D721Med (cell line): Measurements from ENCODE around the gene FAM111B.

Source experiments
- DNase-seq: peaks from one replicate; pipeline ENCODE4 v3.0.0; 2011; ENCODE audit warnings: low spot score; ENCODE audit not compliant: insufficient read length
- FAIRE-seq: peaks from 2 replicates; lab custom pipeline; 2011; peaks lifted over from hg19 to GRCh38; lab: Jason Lieb, UNC
- TF ChIP-seq, protein P1 (sequence below): IDR thresholded peaks from 2 replicates; pipeline ENCODE4 v1.5.1; 2012; ENCODE audit warnings: mild to moderate bottlenecking, control low read depth; ENCODE audit not compliant: insufficient read depth; ENCODE audit errors: missing control alignments

The FAM111B gene

DNA sequence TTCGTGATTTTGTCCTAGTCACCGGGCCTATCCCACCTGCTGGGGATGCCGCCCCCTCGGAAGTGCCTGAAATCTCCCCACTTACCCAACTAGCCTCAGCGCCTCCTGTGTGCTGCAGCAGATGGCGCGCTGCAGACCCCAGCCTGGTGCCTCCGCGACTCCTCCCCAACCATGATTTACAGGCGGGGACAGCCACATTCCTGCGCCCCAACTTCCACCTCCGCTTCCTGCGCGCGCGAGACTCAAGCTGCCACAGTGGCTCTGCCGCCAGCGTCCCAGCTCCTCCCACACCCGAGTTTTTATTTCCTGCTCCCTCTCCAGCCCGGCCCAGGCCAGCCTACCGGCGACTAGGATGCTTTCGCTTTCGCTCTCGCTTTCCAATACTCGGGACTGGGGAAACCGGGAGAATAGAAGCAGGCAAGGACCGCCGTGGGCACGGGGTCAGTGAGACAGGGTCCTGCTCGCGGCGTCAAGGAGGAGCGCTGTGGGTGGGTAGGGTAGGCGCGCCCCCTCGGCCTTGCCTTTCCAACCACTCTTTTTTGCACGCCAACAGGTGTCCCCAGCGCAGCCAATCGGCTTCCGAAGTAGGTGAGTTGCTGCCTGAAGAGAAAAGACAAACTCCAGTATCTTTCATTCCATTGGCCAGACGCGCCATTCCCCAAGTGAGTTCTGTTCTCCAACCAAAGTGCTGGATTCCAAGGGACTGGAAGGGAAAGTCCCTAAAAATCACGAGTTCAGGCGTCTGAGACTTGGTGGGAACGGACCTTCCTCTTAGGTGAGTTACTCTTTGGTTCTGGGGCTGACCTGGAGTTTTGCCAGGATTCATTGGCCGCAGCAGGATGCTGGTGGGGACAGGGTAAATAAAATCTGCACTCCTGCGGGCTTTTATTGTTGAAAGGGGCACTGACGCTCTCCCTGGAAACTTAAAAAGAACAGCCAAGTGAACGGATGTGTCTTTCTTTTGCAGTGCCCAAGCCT lies 35.8 kb downstream of the FAM111B start, which contains the start of gene FAM111A:
FAM111A (plus strand) TSS at position 327 of the 978 bp plus-strand sequence. CDS start 6,017 bp downstream, outside the sequence.
- DNase-seq (no peak), FAIRE-seq (no peak)
- TF ChIP-seq, protein P1, sequence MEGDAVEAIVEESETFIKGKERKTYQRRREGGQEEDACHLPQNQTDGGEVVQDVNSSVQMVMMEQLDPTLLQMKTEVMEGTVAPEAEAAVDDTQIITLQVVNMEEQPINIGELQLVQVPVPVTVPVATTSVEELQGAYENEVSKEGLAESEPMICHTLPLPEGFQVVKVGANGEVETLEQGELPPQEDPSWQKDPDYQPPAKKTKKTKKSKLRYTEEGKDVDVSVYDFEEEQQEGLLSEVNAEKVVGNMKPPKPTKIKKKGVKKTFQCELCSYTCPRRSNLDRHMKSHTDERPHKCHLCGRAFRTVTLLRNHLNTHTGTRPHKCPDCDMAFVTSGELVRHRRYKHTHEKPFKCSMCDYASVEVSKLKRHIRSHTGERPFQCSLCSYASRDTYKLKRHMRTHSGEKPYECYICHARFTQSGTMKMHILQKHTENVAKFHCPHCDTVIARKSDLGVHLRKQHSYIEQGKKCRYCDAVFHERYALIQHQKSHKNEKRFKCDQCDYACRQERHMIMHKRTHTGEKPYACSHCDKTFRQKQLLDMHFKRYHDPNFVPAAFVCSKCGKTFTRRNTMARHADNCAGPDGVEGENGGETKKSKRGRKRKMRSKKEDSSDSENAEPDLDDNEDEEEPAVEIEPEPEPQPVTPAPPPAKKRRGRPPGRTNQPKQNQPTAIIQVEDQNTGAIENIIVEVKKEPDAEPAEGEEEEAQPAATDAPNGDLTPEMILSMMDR = peak; percentile 14

DNA sequence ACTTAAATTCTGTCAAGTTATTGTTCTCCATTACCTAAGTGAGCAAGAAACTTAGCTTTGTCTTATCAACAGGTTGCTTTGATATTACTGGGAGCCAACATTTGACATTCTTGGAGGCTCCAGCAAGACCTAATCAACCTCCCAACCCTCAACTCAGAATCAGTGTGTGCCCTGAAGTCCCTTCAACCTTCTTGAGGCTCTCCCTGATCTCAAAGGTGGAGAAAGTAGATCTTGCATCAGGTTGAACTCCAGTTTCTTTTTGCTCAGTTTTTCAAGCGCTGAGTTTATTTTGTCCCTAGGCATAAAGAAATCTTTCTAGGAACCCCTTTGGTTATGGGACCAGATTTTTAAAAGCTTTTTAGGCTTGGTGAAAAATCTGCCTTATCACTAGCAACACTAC lies 37.1 kb downstream of the FAM111B start:
- FAIRE-seq = no peak
- TF ChIP-seq, protein P1 = no peak
- no peak for DNase-seq

DNA sequence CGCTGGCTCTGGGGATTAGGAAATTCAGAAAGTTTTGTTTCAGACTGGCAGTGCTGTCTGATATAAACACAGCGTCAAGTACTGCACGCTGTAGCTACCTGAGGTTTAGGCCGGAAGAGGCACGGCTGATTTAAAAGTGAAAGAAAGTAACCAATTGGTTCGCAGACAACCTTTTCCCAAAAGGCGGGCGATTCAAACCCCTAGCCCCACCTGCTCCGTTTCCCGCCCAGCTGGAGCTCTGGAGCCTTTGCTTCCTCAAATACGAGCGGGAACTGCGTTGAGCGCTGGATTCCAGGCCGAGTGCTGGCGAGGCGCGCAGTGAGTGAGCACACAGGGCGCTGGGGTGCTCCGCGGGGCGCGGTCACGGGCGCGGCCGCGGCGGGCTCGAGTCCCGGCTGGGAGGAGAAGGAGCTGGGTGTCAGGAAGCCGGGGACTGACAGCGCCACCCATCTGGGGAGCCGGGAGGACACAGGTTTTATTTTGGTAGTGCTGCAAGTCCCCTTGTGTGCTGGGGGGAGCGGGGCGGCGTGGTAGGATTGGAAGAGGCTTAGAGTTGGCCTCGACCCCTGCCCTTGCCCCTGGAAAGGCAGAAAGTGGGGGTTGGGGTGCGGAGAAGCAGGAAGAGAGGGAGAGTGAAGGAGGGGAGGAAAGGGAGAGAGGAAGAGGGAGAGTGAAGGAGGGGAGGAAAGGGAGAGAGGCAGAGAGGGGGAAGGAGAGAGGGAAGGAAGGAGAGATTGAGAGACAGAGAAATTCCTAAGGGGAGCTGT lies 37.7 kb downstream of the FAM111B start:
- DNase-seq (no peak), FAIRE-seq (no peak)
- TF ChIP-seq, protein P1 = no peak

DNA sequence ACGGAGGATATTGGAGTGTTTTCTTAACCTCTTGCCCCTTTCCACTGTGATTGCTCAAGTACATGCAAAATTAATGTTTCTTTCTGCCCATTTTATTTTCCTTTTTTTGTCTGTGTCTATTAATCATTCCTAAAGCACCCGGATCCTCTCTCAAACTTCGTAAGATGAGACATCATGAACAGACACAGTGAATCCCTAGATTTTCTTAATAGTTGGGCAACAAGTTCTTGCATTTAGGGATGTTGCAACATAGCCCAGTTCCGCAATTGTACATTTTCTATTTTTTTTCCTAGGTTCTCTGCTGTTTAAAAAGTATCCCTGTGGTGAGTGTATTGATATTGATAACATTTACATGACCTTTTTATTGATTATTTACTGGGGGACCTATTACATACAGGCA lies 38.5 kb downstream of the FAM111B start:
- no peak for DNase-seq
- FAIRE-seq = no peak
- TF ChIP-seq, protein P1 = no peak

DNA sequence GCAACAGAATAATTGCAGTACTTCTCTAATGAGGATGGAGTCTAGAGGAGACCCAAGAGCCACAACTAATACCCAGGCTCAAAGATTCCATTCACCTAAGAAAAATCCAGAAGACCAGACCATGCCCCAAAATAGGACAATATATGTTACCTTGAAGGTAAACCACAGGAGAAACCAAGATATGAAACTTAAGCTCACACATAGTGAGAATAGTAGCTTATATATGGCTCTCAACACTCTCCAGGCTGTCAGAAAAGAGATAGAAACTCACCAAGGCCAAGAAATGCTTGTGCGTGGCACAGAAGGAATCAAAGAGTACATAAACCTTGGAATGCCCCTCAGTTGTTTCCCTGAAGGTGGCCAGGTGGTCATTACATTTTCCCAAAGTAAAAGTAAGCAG lies 44.7 kb downstream of the FAM111B start:
- TF ChIP-seq, protein P1 = no peak
- FAIRE-seq = no peak
- no peak for DNase-seq

DNA sequence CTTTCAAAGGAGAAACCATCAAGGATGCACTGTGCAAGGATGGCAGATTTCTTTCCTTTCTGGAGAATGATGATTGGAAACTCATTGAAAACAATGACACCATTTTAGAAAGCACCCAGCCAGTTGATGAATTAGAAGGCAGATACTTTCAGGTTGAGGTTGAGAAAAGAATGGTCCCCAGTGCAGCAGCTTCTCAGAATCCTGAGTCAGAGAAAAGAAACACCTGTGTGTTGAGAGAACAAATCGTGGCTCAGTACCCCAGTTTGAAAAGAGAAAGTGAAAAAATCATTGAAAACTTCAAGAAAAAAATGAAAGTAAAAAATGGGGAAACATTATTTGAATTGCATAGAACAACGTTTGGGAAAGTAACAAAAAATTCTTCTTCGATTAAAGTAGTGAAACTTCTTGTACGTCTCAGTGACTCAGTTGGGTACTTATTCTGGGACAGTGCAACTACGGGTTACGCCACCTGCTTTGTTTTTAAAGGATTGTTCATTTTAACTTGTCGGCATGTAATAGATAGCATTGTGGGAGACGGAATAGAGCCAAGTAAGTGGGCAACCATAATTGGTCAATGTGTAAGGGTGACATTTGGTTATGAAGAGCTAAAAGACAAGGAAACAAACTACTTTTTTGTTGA lies 45.4 kb downstream of the FAM111B start:
- FAIRE-seq = no peak
- no peak for DNase-seq
- TF ChIP-seq, protein P1 = no peak
